Heart right ventricle (tissue), 16 donors: ENCODE results near the gene ZDHHC12. TPM values are rescaled to one million over a fixed set of nuclear protein-coding genes. Genes with fewer than 3 reads are reported as not detected.

Source experiments
- ATAC-seq, 8 donors: fragments of 200-7000 bp; cut with Tn5 transposase; one replicate each; pipeline ENCODE4 v1.9.1; 2020; ENCODE audit warnings: mild to moderate bottlenecking in 8 of 8, moderate library complexity in 8 of 8, moderate number of reproducible peaks in 1 of 8
- DNase-seq, 2 donors: peaks; one replicate each; pipeline ENCODE4 v3.0.0-alpha.2; 2020
- H3K27ac ChIP-seq, 10 donors: fragments of 200-600 bp; sonication (generic) in 2 of 10; one replicate each; pipeline versions ENCODE4 v1.5.0 to v1.8.0; 2020 to 2022; ENCODE audit warnings: mild to moderate bottlenecking in 3 of 10
- H3K27me3 ChIP-seq, 7 donors: fragments of 200-600 bp; one replicate each; pipeline ENCODE4 v1.8.0; 2021 to 2022; ENCODE audit warnings: mild to moderate bottlenecking in 2 of 7
- H3K36me3 ChIP-seq, 9 donors: fragments of 200-600 bp; sonication (generic) in 1 of 9; one replicate each; pipeline versions ENCODE4 v1.5.0 to v1.8.0; 2020 to 2022; ENCODE audit warnings: mild to moderate bottlenecking in 2 of 9
- H3K4me1 ChIP-seq, 9 donors: fragments of 200-600 bp; sonication (generic) in 1 of 9; one replicate each; pipeline versions ENCODE4 v1.5.0 to v1.8.0; 2020 to 2022; ENCODE audit warnings: mild to moderate bottlenecking in 4 of 9
- H3K4me3 ChIP-seq, 10 donors: fragments of 200-600 bp; sonication (generic) in 2 of 10; one replicate each; pipeline versions ENCODE4 v1.5.0 to v1.8.0; 2020 to 2022; ENCODE audit warnings: mild to moderate bottlenecking in 7 of 10, moderate library complexity in 2 of 10
- H3K9me3 ChIP-seq, 11 donors: fragments of 200-600 bp in 10 of 11; sonication (generic) in 2 of 11; one replicate each; pipeline versions ENCODE4 v1.5.0 to v1.8.0; 2013 to 2022; ENCODE audit warnings: mild to moderate bottlenecking in 2 of 11, control low read depth in 1 of 11, moderate library complexity in 1 of 11
- WGBS, 2 donors: extraction: QIAGEN DNeasy Blood & Tissue Kit; methylation state at CpG; one replicate each; pipeline ENCODE4 v1.1.7; 2013; ENCODE audit warnings: inconsistent platforms in 1 of 2; 5-methylcytosine and 5-hydroxymethylcytosine counted together
- intact Hi-C, 10 donors: fragments of 100-400 bp; cut with DNase I; formaldehyde crosslinking; loops; one replicate each; pipeline versions ENCODE4 v1.11.1 to v1.14.2; 2022
- polyA plus RNA-seq, 2 donors: library from polyadenylated mRNA; stranded (reverse); fragments of 200-250 nt; gene quantifications; one replicate each; pipeline ENCODE4 v1.2.3, GENCODE V29; 2013
- total RNA-seq, 10 donors: library from RNA; stranded (reverse); fragmentation: NEBNext Ultra II Directional in 3 of 10; extraction: Animal tissue kit (Norgen Biotek cat#: 25700) in 3 of 10; gene quantifications; one replicate each; pipeline versions ENCODE4 v1.2.1 to v1.2.4, GENCODE V29; 2021 to 2023
- TF ChIP-seq, protein P1 (sequence below), 9 donors: fragments of 200-600 bp; sonication (generic) in 2 of 9; IDR thresholded peaks; one replicate each; pipeline versions ENCODE4 v1.5.0 to v1.8.0; 2021 to 2022; ENCODE audit warnings: antibody characterized with exemption in 9 of 9, mild to moderate bottlenecking in 5 of 9, moderate library complexity in 1 of 9
- donor health status: Arrhythmogenic right ventricular cardiomyopathy.
- donor health status: ischemic (EF 13 %, LVEDD 7.1; RV severe dilation, severe dysfunction).
- donor health status: healthy with polysubstance abuse.
- donor health status: DM: no; HTN: yes; CAD: no.
- donor health status: DM: no; HTN: no; CAD: no.
- donor health status: ischemic (EF 25% LVEDD 6.9; RV normal size, moderate dysfunction).
- donor health status: ischemic (EF 25% LVEDD 5.7; RV mildly dilated, moderate dysfunction).
- donor health status: healthy.
- donor health status: DM: yes; HTN: yes; CAD: no.
- donor health status: Ischemic cardiomyopathy.
- donor health status: ischemic (EF 35%, LVEDD 5.7; RV mildly dilated, moderate dysfunction).
- donor health status: nonischemic (EF 11% LVEDD 7.7; RV severe dilation, severe dysfunction).
- donor health status: DM: yes; HTN: yes; CAD: no.
- donor health status: PGD.
- donor health status: ischemic (EF 29% LVEDD 5.4; RV normal size, mild dysfunction).
- donor health status: nonischemic (EF 23%, LVEDD 6.1; RV moderate dilation, normal function).

ZDHHC12 gene
- total and polyA plus RNA-seq, 12 donors = 4.1 to 36.6 (median 6.2) TPM

DNA sequence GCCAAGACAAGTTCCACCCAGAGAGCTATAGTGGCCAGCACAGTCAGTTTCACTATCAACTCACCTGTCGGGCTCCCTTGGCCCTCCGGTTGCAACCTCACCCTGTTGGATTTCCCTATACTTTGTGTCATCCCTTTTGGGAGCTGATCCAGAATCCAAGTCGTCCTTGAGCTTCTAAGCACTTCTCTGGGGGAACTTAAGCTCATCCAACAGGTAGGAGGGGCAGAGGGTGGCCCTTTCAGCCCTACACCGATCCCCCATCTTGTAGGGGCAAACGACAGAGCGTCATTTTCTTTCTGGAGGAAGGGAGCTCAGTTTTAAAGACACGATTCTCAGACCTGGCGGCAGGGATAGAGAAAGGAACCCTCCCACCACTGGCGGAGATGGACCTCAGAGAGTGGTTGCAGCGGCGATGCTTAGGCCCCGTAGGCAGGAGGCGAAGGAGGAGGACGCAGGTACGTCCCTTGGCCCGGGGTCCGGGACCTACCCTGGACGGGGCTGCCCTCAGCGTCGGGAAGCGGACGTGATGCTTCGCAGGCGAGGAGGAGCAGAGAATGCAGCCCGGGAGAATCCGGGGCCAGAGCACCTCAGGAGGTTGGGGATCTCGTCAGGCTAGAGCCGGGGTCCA lies 47.3 kb upstream of the ZDHHC12 start:
- TF ChIP-seq, protein P1, sequence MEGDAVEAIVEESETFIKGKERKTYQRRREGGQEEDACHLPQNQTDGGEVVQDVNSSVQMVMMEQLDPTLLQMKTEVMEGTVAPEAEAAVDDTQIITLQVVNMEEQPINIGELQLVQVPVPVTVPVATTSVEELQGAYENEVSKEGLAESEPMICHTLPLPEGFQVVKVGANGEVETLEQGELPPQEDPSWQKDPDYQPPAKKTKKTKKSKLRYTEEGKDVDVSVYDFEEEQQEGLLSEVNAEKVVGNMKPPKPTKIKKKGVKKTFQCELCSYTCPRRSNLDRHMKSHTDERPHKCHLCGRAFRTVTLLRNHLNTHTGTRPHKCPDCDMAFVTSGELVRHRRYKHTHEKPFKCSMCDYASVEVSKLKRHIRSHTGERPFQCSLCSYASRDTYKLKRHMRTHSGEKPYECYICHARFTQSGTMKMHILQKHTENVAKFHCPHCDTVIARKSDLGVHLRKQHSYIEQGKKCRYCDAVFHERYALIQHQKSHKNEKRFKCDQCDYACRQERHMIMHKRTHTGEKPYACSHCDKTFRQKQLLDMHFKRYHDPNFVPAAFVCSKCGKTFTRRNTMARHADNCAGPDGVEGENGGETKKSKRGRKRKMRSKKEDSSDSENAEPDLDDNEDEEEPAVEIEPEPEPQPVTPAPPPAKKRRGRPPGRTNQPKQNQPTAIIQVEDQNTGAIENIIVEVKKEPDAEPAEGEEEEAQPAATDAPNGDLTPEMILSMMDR (IDR thresholded peaks at IDR 0.05) = no peak
- peaks cover 0 to 16% (median 0%) of the 10 kb centered on the region in 9 donors for H3K36me3 ChIP-seq
- WGBS, 2 donors = 1% methylated on average over 28 of the region's 28 CpGs
- H3K27ac ChIP-seq = peak overlapping the region; percentile 55 to 98 (median 96)
- H3K9me3 ChIP-seq = peaks cover 0 to 10% (median 3%) of the 10 kb centered on the region in 11 donors
- DNase-seq (no peak), ATAC-seq (peak; percentile 30 to 65 (median 42))
- H3K4me3 ChIP-seq = peak overlapping the region; percentile 64 to 97 (median 82)
- intact Hi-C loops = loop anchor here in 2 of 10 donors (1.0 to 5.0 kb wide), 3 partner anchors 16 to 69 kb away; partner anchors contain the start of genes PKN3 (in 1 of the 2) and TBC1D13 (in 1 of the 2)
- peaks cover 2 to 28% (median 23%) of the 10 kb centered on the region in 9 donors for H3K4me1 ChIP-seq
- no peaks in the 10 kb centered on the region for H3K27me3 ChIP-seq

DNA sequence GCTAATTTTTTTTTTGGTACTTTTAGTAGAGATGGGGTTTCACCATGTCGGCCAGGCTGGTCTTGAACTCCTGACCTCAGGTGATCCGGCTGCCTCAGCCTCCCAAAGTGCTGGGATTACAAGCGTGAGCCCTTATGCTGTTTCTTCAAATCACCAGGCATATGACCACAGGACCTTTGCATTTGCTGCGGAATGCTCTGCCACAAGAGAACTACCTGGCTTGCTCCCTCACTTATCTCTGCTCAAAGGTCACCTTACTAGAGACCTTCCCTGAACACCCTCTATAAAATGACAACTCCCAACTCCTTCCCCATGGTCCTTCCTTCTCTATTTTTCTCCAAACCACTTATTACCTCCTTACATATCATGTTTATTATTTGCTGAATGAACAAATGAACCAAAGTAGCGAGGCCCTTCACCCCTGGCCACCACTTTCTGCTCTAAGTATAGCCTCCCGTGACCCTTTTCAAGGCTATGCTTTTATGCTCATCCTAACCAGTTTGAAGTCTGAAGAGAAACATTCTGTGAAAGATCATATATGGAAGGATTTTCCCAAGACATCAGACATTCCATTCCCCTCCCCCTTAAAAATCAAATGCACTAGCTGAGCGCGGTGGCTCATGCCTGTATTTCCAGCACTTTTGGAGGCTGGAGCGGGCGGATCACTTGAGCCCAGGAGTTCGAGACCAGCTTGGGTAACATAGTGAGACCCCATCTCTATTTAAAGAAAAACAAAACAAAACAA lies 46.5 kb upstream of the ZDHHC12 start:
- intact Hi-C loops = loop anchor here in 2 of 10 donors (1.0 to 5.0 kb wide), 3 partner anchors 17 to 68 kb away; partner anchors contain the start of genes PKN3 (in 1 of the 2) and TBC1D13 (in 1 of the 2)
- peak overlapping the region; percentile 64 to 97 (median 82) for H3K4me3 ChIP-seq
- no peak for ATAC-seq

DNA sequence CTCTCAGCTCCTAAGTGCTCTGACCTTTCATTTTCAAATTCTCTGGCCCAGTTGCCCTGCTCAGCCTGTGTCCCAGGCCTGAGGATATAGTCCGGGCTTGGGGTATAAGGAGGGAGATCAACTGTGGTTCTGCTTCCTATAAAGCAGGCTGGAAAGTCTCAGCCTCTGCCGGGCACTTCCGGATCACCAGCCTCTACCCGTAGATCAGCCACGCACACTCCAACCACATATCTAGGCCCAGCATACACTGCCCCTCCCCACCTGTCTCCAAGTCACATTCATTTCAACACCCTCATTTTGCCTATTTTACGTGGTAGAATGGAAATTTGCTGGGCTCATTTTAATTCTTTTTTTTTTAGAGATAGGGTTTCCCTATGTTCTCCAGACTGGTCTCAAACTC lies 44.7 kb upstream of the ZDHHC12 start:
- TF ChIP-seq, protein P1 (IDR thresholded peaks at IDR 0.05) = no peak
- 65 to 76% methylated on average over 6 of the region's 6 CpGs for WGBS, 2 donors
- Histone ChIP-seq H3K27me3 (no peaks in the 10 kb centered on the region), H3K9me3 (no peaks in the 10 kb centered on the region), H3K27ac (no peak overlapping the region), H3K4me3 (no peak overlapping the region), H3K36me3 (peaks cover 0 to 22% (median 0%) of the 10 kb centered on the region in 9 donors), H3K4me1 (peaks cover 2 to 28% (median 23%) of the 10 kb centered on the region in 9 donors)
- ATAC-seq (no peak), DNase-seq (no peak)
- intact Hi-C loops = no loop called here

More for the DNA sequence above, 46.5 kb upstream of the ZDHHC12 start:
- peaks cover 2 to 28% (median 23%) of the 10 kb centered on the region in 9 donors for H3K4me1 ChIP-seq
- peaks cover 0 to 17% (median 0%) of the 10 kb centered on the region in 9 donors for H3K36me3 ChIP-seq
- H3K9me3 ChIP-seq = peaks cover 0 to 2% (median 0%) of the 10 kb centered on the region in 11 donors
- H3K27ac ChIP-seq = peak overlapping the region in 8 of 10 donors; percentile 87 to 98 (median 96)
- TF ChIP-seq, protein P1 (IDR thresholded peaks at IDR 0.05) = no peak
- H3K27me3 ChIP-seq = no peaks in the 10 kb centered on the region
- WGBS, 2 donors = 78 to 86% methylated on average over 11 of the region's 11 CpGs
- DNase-seq = no peak

DNA sequence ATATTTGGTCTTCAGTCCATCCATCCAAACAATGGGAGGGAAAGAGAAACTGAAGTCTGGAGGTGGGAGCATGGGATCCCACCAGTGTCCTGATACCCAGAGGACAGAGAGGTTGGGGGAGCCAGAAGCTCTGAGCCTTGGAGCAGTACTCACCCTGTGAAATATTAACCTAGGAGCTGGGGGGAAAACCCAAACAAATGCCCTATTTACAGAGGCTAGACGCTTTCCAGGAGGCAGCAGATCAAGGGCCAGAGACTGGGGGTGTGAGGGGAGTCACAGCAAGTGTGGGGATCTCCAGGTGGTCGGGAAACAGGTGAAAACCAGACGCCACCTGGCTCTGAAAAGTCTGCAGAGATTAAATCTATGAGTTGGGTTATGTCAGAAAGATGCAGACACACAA lies 41.6 kb upstream of the ZDHHC12 start:
- TF ChIP-seq, protein P1 (IDR thresholded peaks at IDR 0.05) = no peak
- 86 to 95% methylated on average over 3 of the region's 3 CpGs for WGBS, 2 donors
- Histone ChIP-seq H3K36me3 (peaks cover 0 to 22% (median 0%) of the 10 kb centered on the region in 9 donors), H3K4me1 (peaks cover 2 to 25% (median 15%) of the 10 kb centered on the region in 9 donors), H3K27ac (no peak overlapping the region), H3K27me3 (no peaks in the 10 kb centered on the region), H3K9me3 (no peaks in the 10 kb centered on the region), H3K4me3 (no peak overlapping the region)
- intact Hi-C loops = no loop called here
- DNase-seq (no peak), ATAC-seq (no peak)
